CD1c-positive myeloid dendritic cell (primary cell): Measurements from ENCODE around the gene FMR1NB.

ENCODE experiments used
- DNase-seq: peaks from one replicate; pipeline ENCODE4 v3.0.0-alpha.2; 2016; ENCODE audit errors: extremely low spot score

The FMR1NB gene

DNA sequence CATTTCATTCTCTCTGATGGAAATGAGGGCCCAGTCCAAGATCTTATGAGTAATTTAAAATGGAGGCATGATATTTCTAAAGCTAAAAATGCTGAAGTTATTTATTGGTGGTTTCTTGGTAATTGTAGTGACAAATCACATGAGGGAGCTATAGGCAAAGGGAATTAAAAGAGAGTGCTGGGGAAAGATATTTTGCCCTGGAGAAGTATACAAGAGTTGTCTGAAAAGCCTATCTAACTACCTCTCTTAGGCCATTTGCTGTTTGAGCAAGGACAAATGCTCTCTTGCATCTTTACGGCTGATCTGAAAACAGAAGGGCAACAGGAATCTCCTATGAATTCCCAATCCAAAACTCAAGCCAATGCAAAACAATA lies 89.4 kb downstream of the FMR1NB start:
- DNase-seq = no peak
